Calu3 (cell line): ENCODE results near the gene DIAPH2. TPM values are rescaled to one million over a fixed set of nuclear protein-coding genes. Genes with fewer than 3 reads are reported as not detected.

Experiments
- BruUV-seq: library from RNA; stranded (reverse); fragments of 400-500 nt; replicated peaks from 2 replicates; lab custom pipeline; 2021; lab: Mats Ljungman, UMichigan
- CTCF ChIA-PET: fragments of 300-600 bp; sonication (Branson Sonifier 250); formaldehyde crosslinking; loops from one replicate; lab custom pipeline; 2022; ENCODE audit warnings: antibody characterized with exemption; lab: Charles Lee
- DNase-seq: peaks from one replicate; pipeline ENCODE4 v3.0.0; 2022
- H3K27ac Mint-ChIP-seq: one replicate; pipeline ENCODE4 v1.8.0; 2022; ENCODE audit warnings: mixed read lengths; ENCODE audit not compliant: unreplicated experiment
- H3K27me3 Mint-ChIP-seq: one replicate; pipeline ENCODE4 v1.8.0; 2022; ENCODE audit warnings: mixed read lengths; ENCODE audit not compliant: unreplicated experiment
- H3K36me3 Mint-ChIP-seq: one replicate; pipeline ENCODE4 v1.8.0; 2022; ENCODE audit warnings: mild to moderate bottlenecking, moderate library complexity, mixed read lengths; ENCODE audit not compliant: insufficient read depth, unreplicated experiment
- H3K4me1 Mint-ChIP-seq: one replicate; pipeline ENCODE4 v1.8.0; 2022; ENCODE audit warnings: mild to moderate bottlenecking, low read depth, mixed read lengths; ENCODE audit not compliant: unreplicated experiment
- H3K4me3 Mint-ChIP-seq: one replicate; pipeline ENCODE4 v1.8.0; 2022; ENCODE audit warnings: mild to moderate bottlenecking, low read depth, moderate library complexity, mixed read lengths; ENCODE audit not compliant: unreplicated experiment
- H3K9me3 Mint-ChIP-seq: one replicate; pipeline ENCODE4 v1.8.0; 2022; ENCODE audit warnings: low read depth, mixed read lengths; ENCODE audit not compliant: unreplicated experiment
- CTCF ChIP-seq: fragments of 200-600 bp; IDR thresholded peaks from one replicate; pipeline ENCODE4 v1.8.0; 2022; ENCODE audit warnings: antibody characterized with exemption; ENCODE audit not compliant: unreplicated experiment
- intact Hi-C: fragments of 100-400 bp; cut with micrococcal nuclease; formaldehyde crosslinking; loops from one replicate; pipeline ENCODE4 v1.10.0; 2022; ENCODE audit not compliant: unreplicated experiment
- total RNA-seq: library from RNA; stranded (reverse); gene quantifications from 2 replicates; pipeline ENCODE4 v1.2.3, GENCODE V29; 2022

DIAPH2 gene
- total RNA-seq, 1 experiment from 2014 or later: 24.2 TPM

- intact Hi-C loops: no loop called here
- TF ChIP-seq CTCF: no peak
- H3K36me3 Mint-ChIP-seq: no peaks in the 10 kb centered on the region
- H3K27ac Mint-ChIP-seq: no peak overlapping the region
- no peaks in the 10 kb centered on the region for H3K27me3 Mint-ChIP-seq
- no peak overlapping the region for H3K4me3 Mint-ChIP-seq
- no peaks in the 10 kb centered on the region for H3K9me3 Mint-ChIP-seq
- BruUV-seq: no TSS peak
- CTCF ChIA-PET: no interaction called here
- no peak for DNase-seq
- H3K4me1 Mint-ChIP-seq: no peaks in the 10 kb centered on the region
Observed at GRCh38 chrX:97267396-97268181, 582.9 kb downstream of the DIAPH2 start.

- no peak for TF ChIP-seq CTCF
- no TSS peak for BruUV-seq
- Mint-ChIP-seq H3K36me3 (no peaks in the 10 kb centered on the region), H3K4me1 (no peaks in the 10 kb centered on the region), H3K4me3 (no peak overlapping the region), H3K27me3 (no peaks in the 10 kb centered on the region), H3K9me3 (no peaks in the 10 kb centered on the region), H3K27ac (no peak overlapping the region)
- no peak for DNase-seq
- intact Hi-C loops: no loop called here
- CTCF ChIA-PET: no interaction called here
Observed at GRCh38 chrX:97268182-97268680, 583.6 kb downstream of the DIAPH2 start.

GRCh38 chrX:97284531-97284930 lies 599.9 kb downstream of the DIAPH2 start:
- no peaks in the 10 kb centered on the region for H3K36me3 Mint-ChIP-seq
- no peak for DNase-seq
- no peak overlapping the region for H3K27ac Mint-ChIP-seq
- intact Hi-C loops: no loop called here
- H3K4me1 Mint-ChIP-seq: no peaks in the 10 kb centered on the region
- no peak for TF ChIP-seq CTCF
- CTCF ChIA-PET: no interaction called here
- no peaks in the 10 kb centered on the region for H3K27me3 Mint-ChIP-seq
- H3K9me3 Mint-ChIP-seq: no peaks in the 10 kb centered on the region
- BruUV-seq: no TSS peak
- no peak overlapping the region for H3K4me3 Mint-ChIP-seq

- no peaks in the 10 kb centered on the region for H3K9me3 Mint-ChIP-seq
- intact Hi-C loops: no loop called here
- TF ChIP-seq CTCF: no peak
- DNase-seq: no peak
- CTCF ChIA-PET: interaction anchor here (0.7 kb wide), 1 partner anchor 27 kb away, joined by 4 read pairs; no protein-coding TSS in a partner anchor
- H3K36me3 Mint-ChIP-seq: no peaks in the 10 kb centered on the region
- no peaks in the 10 kb centered on the region for H3K27me3 Mint-ChIP-seq
- no peak overlapping the region for H3K4me3 Mint-ChIP-seq
- peak overlapping the region; percentile 45 for H3K27ac Mint-ChIP-seq
- BruUV-seq: no TSS peak
- no peaks in the 10 kb centered on the region for H3K4me1 Mint-ChIP-seq
Observed at GRCh38 chrX:97290199-97290598, 605.6 kb downstream of the DIAPH2 start.
